Measurements from ENCODE around the gene STIP1. TPM values are rescaled to one million over a fixed set of nuclear protein-coding genes. Genes with fewer than 3 reads are reported as not detected.

Gene STIP1
- total and polyA plus RNA-seq, 4 donors = 22.6 to 58.1 (median 42.5) TPM

- 69% methylated on average over 27 of the region's 27 CpGs for WGBS
- Histone ChIP-seq H3K4me3 (ENCODE audit: low read depth in 1 of 3, low read length in 3 of 3) (peak within 1 kb of the TSS; percentile 28 to 60 (median 38)), H3K36me3 (ENCODE audit: control insufficient read depth in 4 of 4, insufficient read depth in 3 of 4, low read depth in 1 of 4, low read length in 3 of 4) (peaks cover 16 to 27% (median 23%) of the 10 kb centered on the region in 4 donors), H3K27ac (ENCODE audit: low read depth in 1 of 2, low read length in 2 of 2) (peak within 1 kb of the TSS; percentile 82 to 83), H3K9ac (ENCODE audit: low read depth in 1 of 2, low read length in 2 of 2) (peak within 1 kb of the TSS; percentile 34 to 54), H3K9me3 (ENCODE audit: control insufficient read depth in 4 of 4, low read length in 3 of 4) (no peaks in the 10 kb centered on the region), H3K27me3 (ENCODE audit: control insufficient read depth in 4 of 4, insufficient read depth in 4 of 4, low read length in 3 of 4) (no peaks in the 10 kb centered on the region), H3K4me1 (ENCODE audit: control insufficient read depth in 4 of 4, insufficient read depth in 4 of 4, low read length in 3 of 4) (peaks cover 0 to 12% (median 2%) of the 10 kb centered on the region in 4 donors)
- peak; percentile 77 for DNase-seq (ENCODE audit: low spot score)
- TF ChIP-seq MAX (IDR thresholded peaks at IDR 0.05) (peak; percentile 14), HNF4A (conservative IDR thresholded peaks at IDR 0.05) (no peak)
Observed at GRCh38 chr11:64206457-64207255, 20.7 kb downstream of the STIP1 start, which contains the start of gene FERMT3. Gene FERMT3 (plus strand): TSS chr11:64206721. CDS start chr11:64207365, 644 bp downstream.

- TF ChIP-seq NR2F2 (IDR thresholded peaks at IDR 0.05) = peak; percentile 62
- peak; percentile 48 for TF ChIP-seq YY1 (IDR thresholded peaks at IDR 0.05)
- TF ChIP-seq GABPA (IDR thresholded peaks at IDR 0.05 in 1 of 2, conservative IDR thresholded peaks at IDR 0.05 in 1 of 2) = peak in 1 of 2 donors; percentile 65
- no peak for TF ChIP-seq EGR1 (IDR thresholded peaks at IDR 0.05; ENCODE audit: low read depth in 2 of 2)
- TF ChIP-seq JUND (IDR thresholded peaks at IDR 0.05) = no peak
- TF ChIP-seq, protein P1, sequence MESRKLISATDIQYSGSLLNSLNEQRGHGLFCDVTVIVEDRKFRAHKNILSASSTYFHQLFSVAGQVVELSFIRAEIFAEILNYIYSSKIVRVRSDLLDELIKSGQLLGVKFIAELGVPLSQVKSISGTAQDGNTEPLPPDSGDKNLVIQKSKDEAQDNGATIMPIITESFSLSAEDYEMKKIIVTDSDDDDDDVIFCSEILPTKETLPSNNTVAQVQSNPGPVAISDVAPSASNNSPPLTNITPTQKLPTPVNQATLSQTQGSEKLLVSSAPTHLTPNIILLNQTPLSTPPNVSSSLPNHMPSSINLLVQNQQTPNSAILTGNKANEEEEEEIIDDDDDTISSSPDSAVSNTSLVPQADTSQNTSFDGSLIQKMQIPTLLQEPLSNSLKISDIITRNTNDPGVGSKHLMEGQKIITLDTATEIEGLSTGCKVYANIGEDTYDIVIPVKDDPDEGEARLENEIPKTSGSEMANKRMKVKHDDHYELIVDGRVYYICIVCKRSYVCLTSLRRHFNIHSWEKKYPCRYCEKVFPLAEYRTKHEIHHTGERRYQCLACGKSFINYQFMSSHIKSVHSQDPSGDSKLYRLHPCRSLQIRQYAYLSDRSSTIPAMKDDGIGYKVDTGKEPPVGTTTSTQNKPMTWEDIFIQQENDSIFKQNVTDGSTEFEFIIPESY (IDR thresholded peaks at IDR 0.05) = no peak
- TF ChIP-seq RAD21 (IDR thresholded peaks at IDR 0.05) = no peak
- H3K9me3 ChIP-seq (ENCODE audit: control insufficient read depth in 4 of 4, low read length in 3 of 4) = no peaks in the 10 kb centered on the region
- WGBS = 65% methylated on average over 30 of the region's 30 CpGs
- H3K27me3 ChIP-seq (ENCODE audit: control insufficient read depth in 4 of 4, insufficient read depth in 4 of 4, low read length in 3 of 4) = no peaks in the 10 kb centered on the region
- peak overlapping the region; percentile 82 to 83 for H3K27ac ChIP-seq (ENCODE audit: low read depth in 1 of 2, low read length in 2 of 2)
- H3K4me3 ChIP-seq (ENCODE audit: low read depth in 1 of 3, low read length in 3 of 3) = peak overlapping the region in 2 of 3 donors; percentile 28 to 38
- peak overlapping the region; percentile 34 to 54 for H3K9ac ChIP-seq (ENCODE audit: low read depth in 1 of 2, low read length in 2 of 2)
- DNase-seq (ENCODE audit: low spot score) = peak; percentile 79
- H3K36me3 ChIP-seq (ENCODE audit: control insufficient read depth in 4 of 4, insufficient read depth in 3 of 4, low read depth in 1 of 4, low read length in 3 of 4) = peaks cover 15 to 30% (median 22%) of the 10 kb centered on the region in 4 donors
- peaks cover 0 to 12% (median 2%) of the 10 kb centered on the region in 4 donors for H3K4me1 ChIP-seq (ENCODE audit: control insufficient read depth in 4 of 4, insufficient read depth in 4 of 4, low read length in 3 of 4)
Observed at GRCh38 chr11:64207256-64208085, 21.5 kb downstream of the STIP1 start.

DNA sequence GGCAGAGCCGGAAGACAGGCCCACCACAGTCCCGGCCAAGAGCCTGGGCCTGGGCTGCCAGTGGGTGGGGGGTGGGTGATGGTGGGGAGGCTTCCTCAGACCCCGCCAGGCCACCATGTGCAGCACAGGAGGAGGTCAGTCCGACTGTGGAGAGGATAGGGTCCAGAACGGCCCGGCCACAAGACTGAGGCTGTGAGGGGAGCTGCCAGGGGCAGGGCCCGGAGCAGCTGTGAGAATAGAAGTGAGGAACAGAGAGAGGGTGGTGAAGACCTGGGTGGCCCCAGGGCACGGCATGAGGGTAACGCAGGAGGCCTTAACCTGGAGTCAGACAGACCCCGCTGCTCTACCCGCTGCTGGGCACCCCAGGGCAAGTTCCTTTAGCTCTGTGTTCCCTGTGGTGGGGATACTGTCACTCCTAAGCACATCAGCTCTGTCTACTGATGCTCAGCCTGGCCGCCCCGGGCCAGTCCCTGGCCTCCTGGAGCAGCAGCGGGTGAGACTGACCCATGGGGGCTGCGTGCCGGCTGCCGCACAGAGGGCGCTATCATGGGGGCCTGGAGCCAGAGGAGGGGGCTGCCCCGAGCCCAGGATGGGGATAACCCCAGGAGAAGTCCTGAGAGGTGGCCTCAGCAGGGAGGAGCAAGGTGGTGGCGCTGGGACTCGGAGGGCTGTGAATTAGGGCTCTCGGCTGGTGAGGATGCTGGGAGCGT is 22.3 kb downstream of the STIP1 start:
- no peaks in the 10 kb centered on the region for H3K9me3 ChIP-seq (ENCODE audit: control insufficient read depth in 4 of 4, low read length in 3 of 4)
- peak overlapping the region; percentile 82 to 83 for H3K27ac ChIP-seq (ENCODE audit: low read depth in 1 of 2, low read length in 2 of 2)
- DNase-seq (ENCODE audit: low spot score) = no peak
- 82% methylated on average over 23 of the region's 23 CpGs for WGBS
- no peak for TF ChIP-seq TAF1 (conservative IDR thresholded peaks at IDR 0.05)
- no peak for TF ChIP-seq ATF3 (IDR thresholded peaks at IDR 0.05)
- TF ChIP-seq YY1 (IDR thresholded peaks at IDR 0.05) = no peak
- TF ChIP-seq NR2F2 (IDR thresholded peaks at IDR 0.05) = no peak
- no peak for TF ChIP-seq EGR1 (IDR thresholded peaks at IDR 0.05; ENCODE audit: low read depth in 2 of 2)
- no peak for TF ChIP-seq HNF4G (IDR thresholded peaks at IDR 0.05)
- no peak for TF ChIP-seq RAD21 (IDR thresholded peaks at IDR 0.05)
- TF ChIP-seq, protein P1 (IDR thresholded peaks at IDR 0.05) = no peak
- no peak for TF ChIP-seq FOXA2 (IDR thresholded peaks at IDR 0.05)
- no peak for TF ChIP-seq RXRA (IDR thresholded peaks at IDR 0.05)
- no peak for TF ChIP-seq SP1 (IDR thresholded peaks at IDR 0.05)
- TF ChIP-seq FOXA1 (IDR thresholded peaks at IDR 0.05) = no peak
- H3K27me3 ChIP-seq (ENCODE audit: control insufficient read depth in 4 of 4, insufficient read depth in 4 of 4, low read length in 3 of 4) = no peaks in the 10 kb centered on the region
- H3K4me1 ChIP-seq (ENCODE audit: control insufficient read depth in 4 of 4, insufficient read depth in 4 of 4, low read length in 3 of 4) = peaks cover 0 to 12% (median 2%) of the 10 kb centered on the region in 4 donors
- peak overlapping the region in 1 of 3 donors; percentile 38 for H3K4me3 ChIP-seq (ENCODE audit: low read depth in 1 of 3, low read length in 3 of 3)
- H3K9ac ChIP-seq (ENCODE audit: low read depth in 1 of 2, low read length in 2 of 2) = no peak overlapping the region
- H3K36me3 ChIP-seq (ENCODE audit: control insufficient read depth in 4 of 4, insufficient read depth in 3 of 4, low read depth in 1 of 4, low read length in 3 of 4) = peaks cover 9 to 22% (median 17%) of the 10 kb centered on the region in 4 donors

Data from liver (tissue), 9 donors.